Upper lobe of left lung (tissue), 4 donors: ENCODE data around the gene DCP1A.

Experiments used
- CTCF ChIP-seq, 6 experiments: fragments of 450-650 bp in 4 of 6; fragments of 200-600 bp in 2 of 6; sonication (generic) in 2 of 6; IDR thresholded peaks; one replicate each; pipeline ENCODE4 v1.5.1; 2016 to 2019; ENCODE audit warnings: antibody characterized with exemption in 6 of 6
- POLR2A ChIP-seq, 4 donors: fragments of 450-650 bp; IDR thresholded peaks; one replicate each; pipeline ENCODE4 v1.5.1; 2016 to 2017; ENCODE audit warnings: antibody characterized with exemption in 4 of 4, mild to moderate bottlenecking in 2 of 4

- TF ChIP-seq CTCF (IDR thresholded peaks at IDR 0.05) (no peak), POLR2A (IDR thresholded peaks at IDR 0.05) (no peak)
These were observed 99.7 kb downstream of the DCP1A start for GRCh38 chr3:53247619-53248018.
